Measurements from ENCODE around the gene SLC29A4.
"Not testable (repeated sequence)": the region's sequence is repeated elsewhere in the genome, so short reads cannot be mapped to it uniquely, and the experiment has no call there.

Gene SLC29A4

GRCh38 chr7:5274441-5274840, 8.3 kb upstream of the SLC29A4 start:
- DNase-seq (ENCODE audit: low read depth in 2 of 2): no peak

GRCh38 chr7:5274985-5275431, 7.7 kb upstream of the SLC29A4 start:
- DNase-seq (ENCODE audit: low read depth in 2 of 2): not testable (repeated sequence)

- not testable (repeated sequence) for DNase-seq (ENCODE audit: low read depth in 2 of 2)
These were observed 7.2 kb upstream of the SLC29A4 start for GRCh38 chr7:5275510-5275909.

- DNase-seq (ENCODE audit: low read depth in 2 of 2): not testable (repeated sequence)
These were observed 6.6 kb upstream of the SLC29A4 start for GRCh38 chr7:5276123-5276522.

- no peak for DNase-seq (ENCODE audit: low read depth in 2 of 2)
These were observed 6.1 kb upstream of the SLC29A4 start for GRCh38 chr7:5276611-5277010.

GRCh38 chr7:5278766-5279165, 4.0 kb upstream of the SLC29A4 start:
- no peak for DNase-seq (ENCODE audit: low read depth in 2 of 2)

GRCh38 chr7:5279734-5280133, 3.0 kb upstream of the SLC29A4 start:
- DNase-seq (ENCODE audit: low read depth in 2 of 2): no peak

- DNase-seq (ENCODE audit: low read depth in 2 of 2): not testable (repeated sequence)
These were observed 894 bp upstream of the SLC29A4 start for GRCh38 chr7:5281598-5282500.

- no peak for DNase-seq (ENCODE audit: low read depth in 2 of 2)
These were observed 919 bp downstream of the SLC29A4 start for GRCh38 chr7:5283421-5284303.

GRCh38 chr7:5284304-5285281, 1.9 kb downstream of the SLC29A4 start:
- DNase-seq (ENCODE audit: low read depth in 2 of 2): peak in 1 of 2 donors; percentile 6

GRCh38 chr7:5286933-5287332, 4.2 kb downstream of the SLC29A4 start:
- DNase-seq (ENCODE audit: low read depth in 2 of 2): no peak

GRCh38 chr7:5287373-5287772, 4.6 kb downstream of the SLC29A4 start:
- not testable (repeated sequence) for DNase-seq (ENCODE audit: low read depth in 2 of 2)

GRCh38 chr7:5287802-5288201, 5.1 kb downstream of the SLC29A4 start:
- DNase-seq (ENCODE audit: low read depth in 2 of 2): no peak

- not testable (repeated sequence) for DNase-seq (ENCODE audit: low read depth in 2 of 2)
These were observed 5.8 kb downstream of the SLC29A4 start for GRCh38 chr7:5288560-5288959.

- DNase-seq (ENCODE audit: low read depth in 2 of 2): no peak
These were observed 6.6 kb downstream of the SLC29A4 start for GRCh38 chr7:5289355-5289754.

GRCh38 chr7:5291301-5291700, 8.6 kb downstream of the SLC29A4 start:
- DNase-seq (ENCODE audit: low read depth in 2 of 2): no peak

GRCh38 chr7:5291711-5292335, 9.1 kb downstream of the SLC29A4 start:
- DNase-seq (ENCODE audit: low read depth in 2 of 2): not testable (repeated sequence)

- no peak for DNase-seq (ENCODE audit: low read depth in 2 of 2)
These were observed 11.6 kb downstream of the SLC29A4 start for GRCh38 chr7:5294169-5294987.

- no peak for DNase-seq (ENCODE audit: low read depth in 2 of 2)
These were observed 12.6 kb downstream of the SLC29A4 start for GRCh38 chr7:5295039-5296014.
